Pons (tissue), 1 donor: ENCODE measurements around the gene ACTN3.
A peak's percentile ranks its signal among the peaks of the same experiment; 100 is the strongest.
"Not testable (repeated sequence)": the region's sequence is repeated elsewhere in the genome, so short reads cannot be mapped to it uniquely, and the experiment has no call there.

Source experiments
- DNase-seq: peaks from one replicate; pipeline ENCODE4 v3.0.0-alpha.2; 2016; ENCODE audit warnings: low spot score

ACTN3 gene

DNA sequence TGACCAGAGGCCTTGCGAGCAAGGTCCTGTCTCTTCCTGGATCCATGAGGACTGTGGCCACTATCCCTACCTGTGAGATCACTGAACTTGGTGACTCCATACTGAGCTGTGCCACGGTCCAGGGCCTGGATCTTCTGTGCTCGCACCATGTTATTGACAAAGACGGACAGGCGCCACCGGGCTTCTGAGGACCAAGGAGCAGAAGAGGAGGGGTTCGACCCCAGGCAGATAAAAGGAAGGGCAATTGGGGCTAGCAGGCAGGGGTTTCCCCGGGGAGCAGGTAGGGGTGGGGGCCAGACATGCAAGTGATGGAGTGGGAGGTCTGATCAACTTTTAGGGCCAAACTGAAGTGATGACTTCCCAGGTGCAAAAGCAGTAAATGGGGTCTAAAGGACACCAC, 19.5 kb downstream of the ACTN3 start:
- no peak for DNase-seq

DNA sequence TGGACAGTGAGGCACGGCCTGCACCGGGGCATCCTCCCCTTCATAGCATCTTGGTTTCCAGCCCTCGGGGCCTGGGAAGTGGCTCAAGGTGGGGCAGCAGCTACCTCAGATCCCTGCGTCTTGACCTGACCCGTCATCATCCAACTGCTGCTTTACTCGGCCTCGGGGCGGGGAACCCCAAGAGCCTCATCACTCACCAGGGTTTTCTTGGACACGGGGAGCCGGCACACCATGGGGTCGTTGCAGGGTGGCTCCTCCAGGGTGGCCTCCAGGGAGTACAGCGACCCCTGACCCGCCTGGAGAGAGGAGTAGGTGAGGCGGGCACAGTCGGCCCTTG, 21.1 kb downstream of the ACTN3 start:
- no peak for DNase-seq

DNA sequence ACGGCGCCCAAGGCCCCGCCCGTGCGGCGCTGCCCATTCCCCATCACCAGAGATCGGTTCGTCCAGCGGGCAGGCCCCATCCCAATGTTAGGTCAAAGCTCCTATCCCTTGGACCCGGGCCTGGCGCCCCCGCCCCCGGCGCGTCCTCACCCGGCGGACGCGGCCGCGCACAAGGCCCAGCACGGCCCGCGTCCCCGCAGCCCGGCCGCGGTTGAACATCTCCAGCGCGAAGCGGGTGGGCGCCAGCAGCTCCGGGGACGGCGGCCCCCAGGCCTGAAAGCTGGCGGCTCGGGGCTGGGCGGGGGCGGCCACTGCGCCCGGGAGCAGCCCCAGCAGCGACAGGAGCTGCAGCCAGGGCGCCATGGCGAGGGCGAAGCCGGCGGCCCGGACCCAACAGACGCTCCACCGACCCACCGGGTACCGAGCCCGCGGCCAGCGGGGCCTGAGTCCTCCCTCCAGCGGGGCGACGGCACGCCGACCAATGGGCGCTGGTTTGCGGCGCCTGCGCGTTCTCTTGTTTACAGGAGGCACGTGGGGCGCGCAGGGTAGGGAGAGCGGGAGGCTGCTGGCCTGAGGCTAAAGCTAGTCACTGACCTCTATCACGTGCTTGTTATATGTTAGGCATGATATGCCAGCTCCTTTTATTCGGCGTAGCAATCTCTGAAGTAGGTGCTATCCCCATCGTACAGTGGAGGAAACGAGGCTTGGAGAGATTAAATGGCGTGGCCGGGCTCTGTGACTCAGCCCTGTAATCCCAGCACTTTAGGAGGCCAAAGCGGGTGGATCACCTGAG, 21.6 kb downstream of the ACTN3 start, which contains the start of gene CTSF:
Gene CTSF (minus strand): TSS at position 483 of the 793 bp plus-strand sequence. CDS start 120 bp downstream, at position 363.
- DNase-seq = peak; percentile 85

DNA sequence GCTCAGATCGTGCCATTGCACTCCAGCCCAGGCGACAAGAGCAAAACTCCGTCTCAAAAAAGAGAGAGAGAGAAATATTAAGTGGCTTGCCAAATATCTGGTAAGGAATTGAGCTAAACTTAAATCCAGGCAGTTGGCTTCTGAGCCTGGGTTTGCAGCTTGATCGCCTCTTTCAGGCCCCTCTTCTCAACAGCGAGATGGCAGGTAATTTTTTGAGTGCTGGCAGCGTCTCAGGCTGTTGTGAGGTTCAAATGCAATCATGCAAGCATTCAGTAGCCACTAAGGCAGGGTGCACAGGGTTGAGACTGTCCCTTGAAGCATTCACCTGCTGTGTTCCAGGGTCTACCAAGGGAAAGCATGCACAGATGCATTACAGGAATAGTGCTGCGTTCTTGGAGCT, 22.4 kb downstream of the ACTN3 start:
- DNase-seq = no peak

DNA sequence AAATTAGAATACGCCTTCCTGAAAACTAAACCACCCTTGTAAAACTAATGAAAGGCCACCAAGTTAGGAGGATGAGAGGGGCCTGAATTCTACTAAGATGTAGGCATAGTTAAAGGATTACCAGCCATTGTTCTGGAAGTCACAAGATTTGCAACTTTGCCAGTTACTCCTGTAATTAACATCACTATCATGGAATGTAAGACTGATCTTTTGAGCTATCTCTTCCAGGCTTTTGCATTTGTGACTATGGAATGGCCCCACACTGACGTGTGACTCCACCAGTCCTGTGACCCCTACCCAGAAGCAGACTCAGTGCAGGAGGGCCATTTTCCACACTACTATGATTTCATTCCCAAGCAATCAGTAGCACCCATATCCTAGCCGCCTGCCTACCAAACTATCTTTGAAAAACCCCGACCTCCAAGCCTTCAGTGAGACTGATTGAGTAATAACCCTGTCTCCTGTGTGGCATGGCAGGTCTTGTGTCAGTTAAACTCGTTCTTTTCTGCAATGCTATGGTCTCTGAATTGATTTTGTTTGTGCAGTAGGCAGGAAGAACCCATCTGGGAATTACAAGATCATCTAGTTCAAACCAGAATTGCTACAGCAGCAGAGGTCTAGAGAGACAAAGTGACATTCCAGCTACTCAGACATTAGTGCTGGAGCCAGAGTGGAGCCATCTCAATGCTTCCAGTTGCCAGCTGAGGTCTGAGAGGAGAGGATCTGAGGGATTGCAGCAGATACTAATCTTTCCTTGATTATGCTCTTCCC, 23.6 kb downstream of the ACTN3 start:
- no peak for DNase-seq

DNA sequence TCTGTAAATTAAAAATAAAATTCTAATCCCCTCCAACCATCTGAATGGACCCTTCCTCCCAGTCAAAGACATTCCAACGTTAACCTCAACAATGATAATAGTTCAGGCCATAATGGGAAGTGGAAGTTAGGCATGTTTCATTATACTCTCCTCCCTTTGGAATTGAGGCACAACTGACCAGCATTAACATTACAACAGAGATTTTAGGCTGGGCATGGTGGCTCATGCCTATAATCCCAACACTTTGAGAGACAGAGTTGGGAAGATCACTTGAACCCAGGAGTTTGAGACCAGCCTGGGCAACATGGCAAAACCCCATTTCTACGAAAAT, 24.1 kb downstream of the ACTN3 start:
- no peak for DNase-seq

DNA sequence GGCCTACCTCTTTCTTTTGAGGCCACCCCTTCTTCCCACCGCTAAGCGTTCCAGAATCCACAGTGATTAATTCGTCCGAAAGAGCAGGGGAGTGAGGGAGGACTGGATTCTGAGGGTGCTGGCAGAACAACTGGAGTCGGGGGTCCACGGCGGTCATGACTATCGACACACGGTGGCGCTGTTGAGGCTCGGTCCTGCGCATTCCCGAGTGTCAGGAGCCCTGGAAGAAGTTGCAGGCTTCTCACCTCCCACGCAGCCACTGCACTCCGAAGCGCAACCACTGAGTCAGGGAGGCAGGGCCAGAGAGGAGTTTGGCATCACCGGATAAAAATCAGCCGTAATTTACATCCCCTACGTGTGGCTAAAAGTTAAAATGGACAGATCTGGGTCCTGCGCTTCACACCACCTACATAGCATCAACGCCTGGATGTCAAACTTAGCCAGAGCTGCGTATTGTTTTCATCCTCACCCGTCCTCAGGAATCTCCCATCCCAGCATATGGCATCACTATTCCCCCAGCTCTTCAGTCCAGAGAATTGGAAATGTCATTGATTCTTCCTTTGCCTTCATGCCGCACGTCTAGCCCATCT, 32.4 kb downstream of the ACTN3 start:
- peak; percentile 34 for DNase-seq

DNA sequence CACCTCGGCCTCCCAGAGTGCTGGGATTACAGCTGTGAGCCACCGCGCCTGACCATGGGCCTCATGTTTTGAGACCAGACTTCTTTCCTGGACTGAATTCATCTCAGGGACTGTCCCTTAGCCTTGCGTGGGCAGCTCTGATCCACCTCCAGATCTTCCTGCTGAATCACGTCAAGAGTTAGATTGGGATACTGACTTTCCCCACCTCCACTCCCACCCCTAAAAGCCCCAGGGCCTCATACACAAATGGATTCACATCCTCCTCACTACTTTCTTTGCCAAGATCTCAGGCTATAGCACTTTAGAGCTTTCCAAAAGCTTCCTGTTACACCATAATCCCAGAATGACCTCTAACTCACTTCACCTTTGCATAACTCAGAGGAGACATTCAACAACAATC, 34.1 kb downstream of the ACTN3 start:
- no peak for DNase-seq

DNA sequence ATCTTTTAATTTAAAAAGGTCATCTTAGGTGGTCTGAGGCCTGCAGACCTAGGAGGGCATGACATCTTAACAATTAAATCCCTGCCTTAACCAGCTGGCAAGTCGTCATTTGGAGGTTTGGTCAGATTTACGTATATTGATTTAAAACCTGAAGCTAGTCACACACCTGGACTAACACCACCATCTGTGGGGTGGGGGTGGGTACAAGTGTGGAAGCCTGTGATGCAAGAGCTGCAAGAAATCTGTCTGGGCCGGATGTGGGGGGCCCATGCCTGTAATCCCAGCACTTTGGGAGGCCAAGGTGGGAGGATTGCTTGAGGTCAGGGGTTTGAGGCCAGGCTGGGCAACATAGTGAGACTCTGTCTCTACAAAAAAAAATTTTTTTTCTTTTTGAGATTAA, 34.6 kb downstream of the ACTN3 start:
- no peak for DNase-seq

DNA sequence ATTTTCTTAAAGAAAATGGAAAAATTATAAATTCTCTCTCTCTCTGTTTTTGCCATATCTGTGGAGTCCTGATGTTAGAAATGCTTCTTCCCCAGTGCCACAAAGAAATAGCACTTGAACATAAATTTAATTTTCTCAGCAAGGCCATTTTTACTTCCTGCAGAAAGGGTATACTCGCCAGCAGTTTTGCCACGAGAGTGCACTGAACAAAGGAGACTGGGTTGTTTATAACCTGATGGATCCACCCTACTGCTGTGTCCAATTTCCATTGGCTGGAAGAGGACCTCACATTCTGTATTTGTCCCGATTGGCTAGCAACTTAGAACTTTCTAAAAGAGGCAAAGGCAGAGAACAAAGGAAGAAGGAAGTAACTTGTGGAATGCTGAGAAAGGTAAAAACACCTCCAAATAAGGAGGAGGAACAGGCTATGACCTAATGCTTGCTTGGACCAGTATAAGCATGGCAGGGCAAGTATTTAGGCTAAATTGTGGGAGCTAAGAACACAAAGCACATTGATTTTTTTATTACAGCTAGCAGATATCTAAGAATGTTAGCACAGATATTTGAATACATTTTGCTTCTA, 36.0 kb downstream of the ACTN3 start:
- not testable (repeated sequence) for DNase-seq

DNA sequence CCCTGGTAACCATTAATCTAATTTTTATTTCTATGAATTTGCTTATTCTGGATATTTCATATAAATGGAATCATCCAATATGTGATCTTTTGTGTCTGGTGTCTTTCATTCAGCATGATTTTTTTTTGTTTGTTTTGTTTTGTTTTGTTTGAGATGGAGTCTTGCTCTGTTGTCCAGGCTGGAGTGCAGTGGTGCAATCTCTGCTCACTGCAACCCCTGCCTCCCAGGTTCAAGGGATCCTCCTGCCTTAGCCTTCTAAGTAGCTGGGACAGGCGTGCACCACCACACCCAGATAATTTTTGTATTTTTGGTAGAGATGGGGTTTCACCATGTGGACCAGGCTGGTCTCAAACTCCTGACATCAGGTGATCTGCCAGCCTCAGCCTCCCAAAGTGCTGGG, 38.7 kb downstream of the ACTN3 start:
- DNase-seq = not testable (repeated sequence)

DNA sequence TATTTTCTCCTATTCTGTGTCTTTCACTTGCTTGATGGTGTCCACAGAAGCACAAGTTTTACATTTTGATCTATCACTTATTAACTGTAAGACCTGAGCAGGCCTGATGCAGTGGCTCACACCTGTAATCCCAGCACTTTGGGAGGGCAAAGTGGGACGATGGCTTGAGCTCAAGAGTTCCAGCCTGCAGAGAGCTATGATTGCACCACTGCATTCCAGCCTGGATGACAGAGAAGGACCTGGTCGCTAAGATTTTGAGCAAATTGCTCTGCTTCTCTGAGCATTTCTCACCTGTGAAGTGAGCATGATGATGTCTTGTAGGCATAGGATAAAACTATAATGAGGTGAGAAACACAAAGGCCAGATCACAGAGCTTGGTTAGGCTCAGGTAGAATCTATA, 39.4 kb downstream of the ACTN3 start:
- DNase-seq = no peak

DNA sequence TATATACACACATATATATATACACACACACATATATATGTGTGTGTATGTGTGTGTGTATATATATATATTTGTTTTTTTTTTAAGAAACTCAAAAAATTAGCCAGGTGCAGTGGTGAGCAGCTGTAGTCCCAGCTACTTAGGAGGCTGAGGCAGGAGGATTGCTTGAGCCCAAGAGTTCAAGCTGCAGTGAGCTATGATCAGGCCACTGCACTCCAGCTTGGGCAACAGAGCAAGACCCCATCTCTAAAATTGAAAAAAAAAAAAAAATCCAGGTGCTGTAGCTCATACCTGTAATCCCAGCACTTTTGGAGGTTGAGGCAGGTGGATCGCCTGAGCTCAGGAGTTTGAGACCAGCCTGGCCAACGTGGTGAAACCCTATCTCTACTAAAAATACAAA, 42.6 kb downstream of the ACTN3 start:
- DNase-seq = not testable (repeated sequence)

DNA sequence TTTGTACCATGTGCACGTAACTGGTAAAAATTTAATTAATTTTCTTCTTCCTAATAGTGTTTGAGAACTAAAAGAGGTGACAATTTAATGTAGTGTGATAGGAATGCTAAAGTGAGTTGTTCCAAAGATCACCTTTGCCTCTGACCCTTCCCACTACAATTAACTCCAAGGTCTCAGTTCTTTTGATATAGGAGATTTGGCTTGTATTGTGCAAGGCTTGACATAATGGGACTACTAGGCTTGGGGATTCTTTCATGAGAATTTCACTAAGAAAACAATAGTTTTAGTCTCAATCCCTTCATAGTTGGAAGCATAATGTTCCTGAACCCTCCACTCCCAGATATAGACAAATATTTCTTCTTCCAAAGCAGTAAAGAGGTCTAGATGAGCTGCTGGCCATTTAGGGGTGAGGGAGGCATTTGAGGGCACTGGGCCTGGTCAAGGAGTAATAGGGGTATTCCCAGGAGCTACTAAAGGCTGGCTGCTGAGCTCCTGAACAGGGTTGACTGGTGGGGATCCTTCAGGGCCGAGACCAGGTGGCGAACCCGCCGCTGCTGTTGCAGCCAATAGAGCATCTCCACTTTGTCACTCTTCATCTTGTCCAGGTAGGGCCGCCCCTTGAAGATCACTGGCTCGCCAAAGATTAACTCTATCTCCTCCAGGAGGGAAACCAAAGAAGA, 43.4 kb downstream of the ACTN3 start:
- DNase-seq = no peak

DNA sequence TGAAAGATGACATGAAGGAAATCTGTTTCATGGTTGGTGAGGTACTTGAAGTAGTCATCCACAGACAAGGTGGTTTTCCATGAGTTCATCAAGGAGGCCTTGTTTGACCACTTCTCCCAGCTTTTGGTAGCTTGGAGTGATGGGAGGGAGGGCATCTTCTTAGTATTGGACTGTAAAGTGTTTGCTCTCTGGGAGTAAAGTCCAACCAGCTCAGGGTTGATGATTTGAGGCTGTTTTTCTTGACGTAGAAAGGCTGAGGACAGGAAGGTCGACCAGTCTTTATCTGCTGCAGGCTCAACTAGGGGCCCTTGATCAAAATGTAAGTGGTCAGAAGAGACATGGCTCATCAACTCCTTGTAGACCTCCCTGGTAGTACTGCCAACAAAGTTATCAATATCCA, 44.5 kb downstream of the ACTN3 start:
- DNase-seq = no peak

DNA sequence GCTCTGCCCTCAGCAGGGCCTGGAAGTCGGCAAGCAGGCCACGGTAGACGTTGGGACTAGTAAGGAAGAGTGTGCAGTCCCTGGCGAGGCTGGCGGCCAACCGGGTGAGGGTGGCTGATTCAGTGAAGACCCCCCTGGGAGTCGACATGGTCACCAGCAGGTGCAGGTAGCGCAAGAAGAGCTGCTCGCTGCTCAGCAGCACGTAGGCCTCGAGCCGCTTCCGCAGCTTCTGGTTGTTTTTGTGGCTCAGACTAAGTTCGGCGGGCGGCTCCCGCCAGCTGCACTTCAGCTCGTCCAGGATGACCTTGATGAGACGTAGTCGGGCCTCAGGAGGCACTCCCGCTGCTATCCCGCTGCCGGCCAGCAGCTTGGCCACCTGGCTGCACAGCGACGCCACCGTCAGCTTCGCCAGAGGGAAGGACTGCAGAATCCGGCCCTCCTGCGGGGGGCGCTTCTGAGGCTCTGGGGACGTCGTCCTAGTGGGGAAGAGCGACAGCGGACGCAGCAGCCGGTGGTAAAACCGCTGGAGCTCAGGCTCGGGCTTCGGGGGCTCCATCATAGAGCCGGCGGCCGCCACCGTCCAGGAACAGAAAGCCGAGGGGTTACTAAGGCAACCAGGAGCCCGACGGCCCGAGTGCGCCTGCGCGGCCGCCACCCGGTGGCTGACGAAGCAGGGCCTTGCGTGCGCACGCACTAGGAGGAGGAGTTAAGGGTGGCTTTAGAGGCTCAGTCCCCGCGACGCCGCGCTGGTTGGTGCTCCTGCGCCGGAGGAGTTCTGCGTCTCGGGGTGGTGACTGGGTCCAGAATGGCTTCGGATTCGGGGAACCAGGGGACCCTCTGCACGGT, 46.0 kb downstream of the ACTN3 start, which contains the start of the genes CCDC87 and CCS:
Gene CCDC87 (minus strand): TSS at position 607 of the 846 bp plus-strand sequence. CDS start 48 bp downstream, at position 559.
Gene CCS (plus strand): TSS at position 729 of the 846 bp plus-strand sequence. CDS start 77 bp downstream, at position 806.
- peak; percentile 95 for DNase-seq

DNA sequence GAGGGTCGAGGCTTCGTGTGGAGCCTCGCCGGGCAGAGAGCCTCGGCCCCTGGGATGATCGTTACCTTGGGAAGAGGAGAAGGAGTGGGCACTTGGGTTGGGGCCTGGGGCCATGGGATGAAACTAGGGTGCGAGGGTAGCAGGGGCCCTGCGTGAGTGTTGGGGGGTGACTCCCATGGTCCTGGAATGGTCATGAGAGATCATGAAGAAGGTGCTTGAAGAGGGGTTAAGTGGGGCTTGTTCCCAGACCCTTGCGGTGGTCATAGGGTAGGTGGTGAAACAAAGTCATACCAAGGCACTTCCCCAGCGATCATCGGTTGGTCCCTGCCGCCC, 46.6 kb downstream of the ACTN3 start:
- no peak for DNase-seq

DNA sequence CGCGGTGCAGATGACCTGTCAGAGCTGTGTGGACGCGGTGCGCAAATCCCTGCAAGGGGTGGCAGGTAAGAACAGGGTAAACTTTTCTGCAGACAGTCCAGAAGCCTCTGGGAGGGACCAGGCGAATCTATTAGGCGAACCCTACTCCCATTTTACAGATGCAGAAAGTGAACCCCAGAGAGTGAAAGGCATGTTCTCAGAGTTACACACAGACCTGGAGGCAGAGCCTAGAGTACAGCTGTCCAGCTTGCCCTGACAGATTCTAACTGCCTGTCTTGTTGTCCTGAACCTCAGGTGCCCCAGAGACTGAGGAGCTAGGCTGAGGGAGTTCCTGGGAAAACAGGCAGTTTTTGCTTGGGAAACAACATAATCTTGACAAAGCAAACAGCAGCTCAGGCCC, 46.9 kb downstream of the ACTN3 start:
- no peak for DNase-seq

DNA sequence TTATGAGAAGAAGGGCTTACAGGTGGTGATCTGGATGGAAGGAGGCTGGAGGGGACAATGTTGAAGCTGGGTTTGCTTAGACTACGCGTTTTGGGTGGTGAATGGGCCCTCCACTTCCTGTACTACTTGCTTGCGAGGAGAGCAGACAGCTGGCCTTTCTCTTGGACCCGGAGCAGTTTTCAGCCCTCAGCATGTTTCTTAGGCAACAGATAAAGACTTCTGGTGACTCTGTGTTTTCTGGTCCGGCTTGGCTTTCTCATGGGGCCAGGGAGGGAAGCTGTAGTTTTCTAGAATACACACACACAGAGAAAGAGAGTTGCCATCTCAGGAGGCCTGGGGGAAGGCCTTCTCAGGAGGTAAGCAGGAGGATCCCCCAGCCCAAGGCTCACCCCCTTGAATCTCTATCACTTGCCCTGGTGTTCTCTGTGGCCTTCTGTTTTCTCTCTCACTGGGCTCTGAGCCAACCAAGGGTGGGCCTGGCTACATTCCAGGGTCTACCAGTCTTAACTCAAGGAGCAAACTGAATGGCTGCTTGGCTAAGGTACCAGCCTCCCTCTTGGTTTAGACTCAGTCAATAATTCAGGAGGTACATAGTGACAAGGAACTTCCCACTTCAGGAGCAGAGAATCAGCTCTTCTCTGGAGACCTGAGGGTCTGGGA, 48.7 kb downstream of the ACTN3 start:
- DNase-seq = peak; percentile 42

DNA sequence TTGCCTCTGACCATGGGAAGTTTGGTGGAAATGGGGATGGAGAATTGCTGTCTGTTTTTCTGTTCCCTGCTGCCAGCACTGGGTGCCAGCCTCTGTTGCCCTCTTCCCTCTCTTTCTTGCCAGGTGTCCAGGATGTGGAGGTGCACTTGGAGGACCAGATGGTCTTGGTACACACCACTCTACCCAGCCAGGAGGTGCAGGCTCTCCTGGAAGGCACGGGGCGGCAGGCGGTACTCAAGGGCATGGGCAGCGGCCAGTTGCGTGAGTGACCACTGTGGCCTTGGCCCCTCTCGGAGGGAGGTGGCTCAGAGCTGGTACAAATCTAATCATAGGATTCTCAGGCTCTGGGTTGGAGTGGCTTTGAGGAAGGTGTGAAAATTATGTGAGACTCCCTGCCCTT, 52.3 kb downstream of the ACTN3 start:
- DNase-seq = no peak

DNA sequence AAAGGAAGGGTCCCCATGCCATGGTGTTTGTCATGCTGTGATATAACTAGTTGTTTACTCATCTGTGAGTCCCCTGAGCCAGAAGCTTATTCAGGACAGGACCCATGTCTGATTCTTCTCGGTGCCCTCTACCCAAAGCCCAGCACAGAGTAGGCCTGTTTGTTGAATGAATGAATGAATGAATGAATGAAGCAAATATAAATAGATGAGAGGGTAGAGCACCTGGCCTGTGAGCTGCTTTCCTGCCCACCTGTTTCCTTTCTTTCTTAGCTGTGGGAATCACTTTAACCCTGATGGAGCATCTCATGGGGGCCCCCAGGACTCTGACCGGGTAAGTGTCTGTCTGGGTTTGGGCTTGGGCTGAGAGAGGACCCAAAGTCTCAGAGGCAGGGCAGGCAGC, 53.5 kb downstream of the ACTN3 start:
- DNase-seq = no peak
